Gastrocnemius medialis (tissue), 4 donors: ENCODE data around the gene DPP10. TPM values are rescaled to one million over a fixed set of nuclear protein-coding genes. Genes with fewer than 3 reads are reported as not detected.

Experiments
- ATAC-seq, 2 donors: fragments of 150-250 bp; one replicate each; pipeline ENCODE4 v1.9.1; 2016
- DNase-seq, 2 donors: peaks; one replicate each; pipeline ENCODE4 v3.0.0-alpha.2; 2019
- H3K27ac ChIP-seq, 4 donors: fragments of 200-600 bp; sonication (generic); 1 replicate in 1 of 4; 2 replicates in 3 of 4; pipeline ENCODE4 v1.5.1; 2016 to 2018; ENCODE audit warnings: mild to moderate bottlenecking in 2 of 4, moderate library complexity in 1 of 4
- H3K27me3 ChIP-seq, 3 donors: fragments of 200-600 bp; sonication (generic) in 2 of 3; 1 replicate in 1 of 3; 2 replicates in 2 of 3; pipeline versions ENCODE4 v1.5.1 to v1.6.0; 2016 to 2019; ENCODE audit warnings: mild to moderate bottlenecking in 1 of 3, moderate library complexity in 1 of 3
- H3K36me3 ChIP-seq, 2 donors: fragments of 200-600 bp; sonication (generic) in 1 of 2; one replicate each; pipeline ENCODE4 v1.5.1; 2017 to 2018
- H3K4me1 ChIP-seq, 2 donors: fragments of 200-600 bp; sonication (generic) in 1 of 2; one replicate each; pipeline ENCODE4 v1.5.1; 2016 to 2017; ENCODE audit warnings: mild to moderate bottlenecking in 2 of 2
- H3K4me3 ChIP-seq, 4 donors: fragments of 200-600 bp; sonication (generic) in 3 of 4; 1 replicate in 1 of 4; 2 replicates in 3 of 4; pipeline ENCODE4 v1.5.1; 2016 to 2019; ENCODE audit warnings: mild to moderate bottlenecking in 2 of 4
- H3K9me3 ChIP-seq, 3 donors: fragments of 200-600 bp; sonication (generic) in 2 of 3; 1 replicate in 1 of 3; 2 replicates in 2 of 3; pipeline ENCODE4 v1.5.1; 2016 to 2019
- CTCF ChIP-seq, 5 experiments: fragments of 450-650 bp in 3 of 5; fragments of 200-600 bp in 2 of 5; sonication (generic) in 2 of 5; IDR thresholded peaks in 4 of 5; conservative IDR thresholded peaks in 1 of 5; 1 replicate in 4 of 5; 2 replicates in 1 of 5; pipeline ENCODE4 v1.5.1; 2016 to 2019; ENCODE audit warnings: antibody characterized with exemption in 5 of 5, mild to moderate bottlenecking in 3 of 5, moderate library complexity in 3 of 5
- POLR2A ChIP-seq, 2 donors: fragments of 450-650 bp; IDR thresholded peaks; one replicate each; pipeline ENCODE4 v1.6.1; 2017; ENCODE audit warnings: antibody characterized with exemption in 2 of 2, mild to moderate bottlenecking in 2 of 2, moderate library complexity in 2 of 2
- in situ Hi-C, 4 donors: fragments of 200-750 bp; cut with MboI; loops; one replicate each; pipeline versions ENCODE4 v1.15.0 to v1.8.0; 2017; ENCODE audit warnings: low sequenced_read_pairs in 4 of 4
- intact Hi-C: fragments of 100-400 bp; cut with DNase I; formaldehyde crosslinking; loops from one replicate; pipeline ENCODE4 v1.15.1; 2023; ENCODE audit warnings: low total_unique reads
- total RNA-seq, 4 donors: library from RNA; depleted of rRNA; stranded (reverse); fragments of >200 nt; gene quantifications; one replicate each; pipeline versions ENCODE4 v1.1.0 to v1.2.3, GENCODE V29; 2016

The DPP10 gene
- total RNA-seq, 4 donors from 2014 or later: not detected

- H3K4me3 ChIP-seq: no peak overlapping the region
- H3K27me3 ChIP-seq: no peaks in the 10 kb centered on the region
- DNase-seq (no peak), ATAC-seq (no peak)
- no peak overlapping the region for H3K27ac ChIP-seq
- H3K4me1 ChIP-seq: no peaks in the 10 kb centered on the region
- no peak for TF ChIP-seq POLR2A (IDR thresholded peaks at IDR 0.05)
- no peak for TF ChIP-seq CTCF (IDR thresholded peaks at IDR 0.05 in 4 of 5, conservative IDR thresholded peaks at IDR 0.05 in 1 of 5)
- no peaks in the 10 kb centered on the region for H3K9me3 ChIP-seq
- H3K36me3 ChIP-seq: no peaks in the 10 kb centered on the region
- intact Hi-C loops (no loop called here), in situ Hi-C loops (no loop called here)
These were observed 682.4 kb downstream of the DPP10 start for GRCh38 chr2:115124817-115125216.

GRCh38 chr2:115129536-115129935 is 687.1 kb downstream of the DPP10 start:
- in situ Hi-C loops: no loop called here
- intact Hi-C loops: no loop called here
- DNase-seq: no peak

GRCh38 chr2:115160531-115161080 is 718.2 kb downstream of the DPP10 start:
- Histone ChIP-seq H3K9me3 (no peaks in the 10 kb centered on the region), H3K27me3 (peaks cover 10 to 37% (median 26%) of the 10 kb centered on the region in 3 donors), H3K36me3 (no peaks in the 10 kb centered on the region), H3K4me1 (no peaks in the 10 kb centered on the region), H3K27ac (no peak overlapping the region), H3K4me3 (no peak overlapping the region)
- in situ Hi-C loops (no loop called here), intact Hi-C loops (no loop called here)
- ATAC-seq: no peak
- TF ChIP-seq CTCF (IDR thresholded peaks at IDR 0.05 in 4 of 5, conservative IDR thresholded peaks at IDR 0.05 in 1 of 5): no peak
- no peak for TF ChIP-seq POLR2A (IDR thresholded peaks at IDR 0.05)
- DNase-seq: no peak

More at GRCh38 chr2:115129536-115129935, 687.1 kb downstream of the DPP10 start:
- TF ChIP-seq CTCF (IDR thresholded peaks at IDR 0.05 in 4 of 5, conservative IDR thresholded peaks at IDR 0.05 in 1 of 5): no peak
- no peak overlapping the region for H3K4me3 ChIP-seq
- no peaks in the 10 kb centered on the region for H3K36me3 ChIP-seq
- H3K9me3 ChIP-seq: no peaks in the 10 kb centered on the region
- H3K27me3 ChIP-seq: no peaks in the 10 kb centered on the region
- no peak for ATAC-seq
- H3K27ac ChIP-seq: no peak overlapping the region
- no peaks in the 10 kb centered on the region for H3K4me1 ChIP-seq

- Histone ChIP-seq H3K36me3 (no peaks in the 10 kb centered on the region), H3K4me3 (no peak overlapping the region), H3K9me3 (no peaks in the 10 kb centered on the region), H3K27me3 (peaks cover 10 to 37% (median 26%) of the 10 kb centered on the region in 3 donors), H3K27ac (no peak overlapping the region), H3K4me1 (no peaks in the 10 kb centered on the region)
- TF ChIP-seq CTCF (IDR thresholded peaks at IDR 0.05 in 4 of 5, conservative IDR thresholded peaks at IDR 0.05 in 1 of 5): no peak
- no peak for TF ChIP-seq POLR2A (IDR thresholded peaks at IDR 0.05)
- DNase-seq: no peak
- in situ Hi-C loops: no loop called here
- intact Hi-C loops: no loop called here
- ATAC-seq: no peak
These were observed 718.8 kb downstream of the DPP10 start for GRCh38 chr2:115161081-115161770.
